ENCODE results near the gene CCDC117.
"Not testable (repeated sequence)": the region's sequence is repeated elsewhere in the genome, so short reads cannot be mapped to it uniquely, and the experiment has no call there.

The CCDC117 gene

GRCh38 chr22:28737701-28738100 lies 34.8 kb upstream of the CCDC117 start:
- H3K4me3 ChIP-seq (ENCODE audit: control insufficient read depth, low read depth, low read length): no peak overlapping the region
- no peak for DNase-seq (ENCODE audit: low read depth)
- no peak for TF ChIP-seq CTCF (IDR thresholded peaks at IDR 0.05; ENCODE audit: control insufficient read depth, insufficient read depth, low read depth, low read length, missing control alignments)

DNA sequence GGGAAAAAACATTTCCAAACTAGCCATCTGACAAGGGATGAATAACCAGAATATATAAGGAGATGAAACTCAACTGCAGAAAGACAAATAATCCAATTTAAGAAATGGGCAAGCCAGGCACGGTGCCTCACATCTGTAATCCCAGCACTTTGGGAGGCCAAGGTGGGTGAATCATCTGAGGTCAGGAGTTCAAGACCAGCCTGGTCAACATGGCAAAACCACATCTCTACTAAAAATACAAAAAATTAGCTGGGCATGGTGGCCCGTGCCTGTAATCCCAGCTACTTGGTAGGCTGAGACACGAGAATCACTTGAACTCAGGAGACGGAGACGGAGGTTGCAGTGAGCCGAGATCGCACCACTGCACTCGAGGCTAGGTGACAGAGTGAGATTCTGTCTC lies 33.6 kb upstream of the CCDC117 start:
- H3K4me3 ChIP-seq (ENCODE audit: control insufficient read depth, low read depth, low read length); DNase-seq (ENCODE audit: low read depth): not testable (repeated sequence)

GRCh38 chr22:28741200-28741784 lies 31.2 kb upstream of the CCDC117 start:
- no peak for DNase-seq (ENCODE audit: low read depth)
- peak overlapping the region; percentile 84 for H3K4me3 ChIP-seq (ENCODE audit: control insufficient read depth, low read depth, low read length)
- no peak for TF ChIP-seq CTCF (IDR thresholded peaks at IDR 0.05; ENCODE audit: control insufficient read depth, insufficient read depth, low read depth, low read length, missing control alignments)

GRCh38 chr22:28741785-28742561 lies 30.5 kb upstream of the CCDC117 start, which contains the start of the genes CHEK2 and HSCB:
TSS of gene CHEK2 (minus strand) at chr22:28741820. CDS start at chr22:28734721, 7,099 bp downstream.
TSS of gene HSCB (plus strand) at chr22:28742039. CDS start at chr22:28742096, 57 bp downstream.
- peak within 1 kb of the TSS; percentile 84 for H3K4me3 ChIP-seq (ENCODE audit: control insufficient read depth, low read depth, low read length)

GRCh38 chr22:28742562-28742962 lies 29.9 kb upstream of the CCDC117 start:
- no peak for DNase-seq (ENCODE audit: low read depth)
- H3K4me3 ChIP-seq (ENCODE audit: control insufficient read depth, low read depth, low read length): peak overlapping the region; percentile 84
- TF ChIP-seq CTCF (IDR thresholded peaks at IDR 0.05; ENCODE audit: control insufficient read depth, insufficient read depth, low read depth, low read length, missing control alignments): no peak

More at GRCh38 chr22:28741785-28742561, 30.5 kb upstream of the CCDC117 start, which contains the start of the genes CHEK2 and HSCB:
- DNase-seq (ENCODE audit: low read depth): peak; percentile 92
- TF ChIP-seq CTCF (IDR thresholded peaks at IDR 0.05; ENCODE audit: control insufficient read depth, insufficient read depth, low read depth, low read length, missing control alignments): no peak

DNA sequence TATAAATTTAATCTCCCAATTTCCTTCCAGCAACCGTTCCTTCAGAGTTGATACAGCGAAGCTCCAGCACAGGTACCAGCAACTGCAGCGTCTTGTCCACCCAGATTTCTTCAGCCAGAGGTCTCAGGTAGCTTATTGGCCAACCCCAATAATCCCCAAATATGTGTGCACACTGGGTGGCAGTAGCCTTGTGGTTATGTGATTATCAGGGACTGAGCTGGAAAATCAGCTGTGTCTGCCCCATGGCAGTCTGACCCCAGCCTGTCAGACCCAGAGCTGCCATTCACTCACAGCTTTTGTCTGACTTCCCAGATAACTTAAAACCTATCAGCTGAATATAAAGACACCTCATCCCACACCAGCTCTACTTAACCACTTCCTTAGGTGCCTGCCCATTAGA lies 28.6 kb upstream of the CCDC117 start:
- DNase-seq (ENCODE audit: low read depth): no peak
- no peak for TF ChIP-seq CTCF (IDR thresholded peaks at IDR 0.05; ENCODE audit: control insufficient read depth, insufficient read depth, low read depth, low read length, missing control alignments)
- no peak overlapping the region for H3K4me3 ChIP-seq (ENCODE audit: control insufficient read depth, low read depth, low read length)

- DNase-seq (ENCODE audit: low read depth): no peak
- no peak overlapping the region for H3K4me3 ChIP-seq (ENCODE audit: control insufficient read depth, low read depth, low read length)
- TF ChIP-seq CTCF (IDR thresholded peaks at IDR 0.05; ENCODE audit: control insufficient read depth, insufficient read depth, low read depth, low read length, missing control alignments): no peak
Measured at GRCh38 chr22:28750471-28750881, 22.0 kb upstream of the CCDC117 start.

DNA sequence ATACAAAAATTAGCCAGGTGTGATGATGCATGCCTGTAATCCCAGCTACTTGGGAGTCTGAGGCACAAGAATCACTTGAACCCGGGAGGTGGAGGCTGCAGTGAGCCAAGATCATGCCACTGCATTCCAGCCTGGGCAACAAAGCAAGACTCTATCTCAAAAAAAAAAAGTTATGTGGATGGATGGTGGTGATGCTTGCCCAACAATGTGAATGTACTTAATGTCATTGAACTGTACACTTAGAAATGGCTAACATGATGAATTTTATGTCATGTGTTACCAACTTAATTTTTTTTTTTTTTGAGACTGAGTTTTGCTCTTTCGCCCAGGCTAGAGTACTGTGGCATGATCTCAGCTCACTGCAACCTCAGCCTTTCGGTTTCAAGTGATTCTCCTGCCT lies 18.0 kb upstream of the CCDC117 start:
- H3K4me3 ChIP-seq (ENCODE audit: control insufficient read depth, low read depth, low read length); DNase-seq (ENCODE audit: low read depth): not testable (repeated sequence)
